ENCODE data around the gene CDKAL1.

Gene CDKAL1

DNA sequence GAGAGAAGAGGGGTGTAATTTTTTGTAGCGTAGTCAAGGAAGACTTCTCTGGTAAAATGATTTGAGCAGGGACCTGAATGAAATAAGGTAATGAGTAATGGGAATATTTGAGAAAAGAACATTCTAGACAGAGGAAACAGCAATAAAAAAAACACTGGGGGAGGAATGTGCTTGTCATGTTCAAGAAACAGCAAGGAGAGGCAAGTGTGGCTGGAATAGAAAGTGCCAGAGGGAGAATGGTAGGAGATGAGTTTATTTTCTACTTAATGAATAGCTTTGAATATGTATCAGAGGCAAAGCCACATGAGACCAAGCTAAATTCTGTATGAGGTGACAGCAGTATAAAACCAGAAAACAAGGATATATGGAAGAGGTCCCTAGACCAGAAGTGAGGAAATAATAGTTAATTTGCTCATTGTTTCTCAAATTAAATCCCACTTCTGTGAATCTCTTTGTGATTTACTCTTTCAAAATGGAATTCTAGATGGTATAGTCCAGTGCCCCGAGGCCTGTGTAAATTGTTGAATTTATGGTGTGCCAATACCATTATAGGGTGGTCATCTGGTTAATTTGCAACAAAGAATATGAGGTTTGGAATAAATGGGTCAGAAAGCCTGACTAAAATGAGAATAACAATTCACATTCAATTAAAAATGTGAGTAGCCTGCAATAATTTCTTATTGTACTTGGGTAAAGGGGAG, 170.2 kb downstream of the CDKAL1 start:
- no peak for ATAC-seq
- no peak for TF ChIP-seq ESRRG (CRISPR knock-in tag; IDR thresholded peaks at IDR 0.05)

DNA sequence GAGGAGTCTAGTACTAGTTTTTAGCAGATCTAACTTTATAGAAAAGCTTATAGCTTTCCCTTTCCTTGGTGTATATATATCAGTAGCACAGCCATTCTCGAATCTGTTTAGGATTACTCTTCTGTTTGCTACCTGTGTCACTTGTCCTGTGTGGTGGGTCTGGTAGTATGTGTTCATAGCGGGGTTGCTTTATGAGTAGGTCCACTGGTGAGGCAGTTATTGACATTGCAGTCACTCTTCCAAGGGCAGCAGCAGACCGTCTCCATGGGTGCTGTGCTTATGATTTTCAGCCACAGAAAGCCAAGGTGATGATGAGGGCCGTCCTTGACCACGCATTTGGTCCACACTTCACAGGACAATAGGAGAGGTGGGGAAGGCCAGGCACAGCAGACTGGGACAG, 171.5 kb downstream of the CDKAL1 start:
- no peak for ATAC-seq
- no peak for TF ChIP-seq BACH2 (CRISPR knock-in tag; IDR thresholded peaks at IDR 0.05; ENCODE audit: borderline replicate concordance)

- ATAC-seq: no peak
- TF ChIP-seq ISL1 (CRISPR knock-in tag; IDR thresholded peaks at IDR 0.05): no peak
- TF ChIP-seq OSR1 (CRISPR knock-in tag; IDR thresholded peaks at IDR 0.05): no peak
- no peak for TF ChIP-seq ESRRG (CRISPR knock-in tag; IDR thresholded peaks at IDR 0.05)
- no peak for TF ChIP-seq BACH2 (CRISPR knock-in tag; IDR thresholded peaks at IDR 0.05; ENCODE audit: borderline replicate concordance)
- TF ChIP-seq ZNF565 (CRISPR knock-in tag; conservative IDR thresholded peaks at IDR 0.05; ENCODE audit: low read depth): no peak
- no peak for TF ChIP-seq TCF4 (CRISPR knock-in tag; IDR thresholded peaks at IDR 0.05; ENCODE audit: borderline replicate concordance)
- no peak for TF ChIP-seq TOX (CRISPR knock-in tag; IDR thresholded peaks at IDR 0.05; ENCODE audit: borderline replicate concordance)
- TF ChIP-seq CSRNP3 (CRISPR knock-in tag; IDR thresholded peaks at IDR 0.05): no peak
- no peak for TF ChIP-seq RARB (CRISPR knock-in tag; IDR thresholded peaks at IDR 0.05)
- no peak for TF ChIP-seq ZC3H10 (CRISPR knock-in tag; IDR thresholded peaks at IDR 0.05)
- TF ChIP-seq ZFP30 (CRISPR knock-in tag; IDR thresholded peaks at IDR 0.05): no peak
- TF ChIP-seq, protein P1, sequence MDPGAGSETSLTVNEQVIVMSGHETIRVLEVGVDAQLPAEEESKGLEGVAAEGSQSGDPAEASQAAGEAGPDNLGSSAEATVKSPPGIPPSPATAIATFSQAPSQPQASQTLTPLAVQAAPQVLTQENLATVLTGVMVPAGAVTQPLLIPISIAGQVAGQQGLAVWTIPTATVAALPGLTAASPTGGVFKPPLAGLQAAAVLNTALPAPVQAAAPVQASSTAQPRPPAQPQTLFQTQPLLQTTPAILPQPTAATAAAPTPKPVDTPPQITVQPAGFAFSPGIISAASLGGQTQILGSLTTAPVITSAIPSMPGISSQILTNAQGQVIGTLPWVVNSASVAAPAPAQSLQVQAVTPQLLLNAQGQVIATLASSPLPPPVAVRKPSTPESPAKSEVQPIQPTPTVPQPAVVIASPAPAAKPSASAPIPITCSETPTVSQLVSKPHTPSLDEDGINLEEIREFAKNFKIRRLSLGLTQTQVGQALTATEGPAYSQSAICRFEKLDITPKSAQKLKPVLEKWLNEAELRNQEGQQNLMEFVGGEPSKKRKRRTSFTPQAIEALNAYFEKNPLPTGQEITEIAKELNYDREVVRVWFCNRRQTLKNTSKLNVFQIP (CRISPR knock-in tag; IDR thresholded peaks at IDR 0.05; ENCODE audit: borderline replicate concordance, low read depth): no peak
- no peak for TF ChIP-seq CSDC2 (CRISPR knock-in tag; IDR thresholded peaks at IDR 0.05)
- TF ChIP-seq PPARA (CRISPR knock-in tag; IDR thresholded peaks at IDR 0.05; ENCODE audit: borderline replicate concordance): no peak
- TF ChIP-seq, protein P2, sequence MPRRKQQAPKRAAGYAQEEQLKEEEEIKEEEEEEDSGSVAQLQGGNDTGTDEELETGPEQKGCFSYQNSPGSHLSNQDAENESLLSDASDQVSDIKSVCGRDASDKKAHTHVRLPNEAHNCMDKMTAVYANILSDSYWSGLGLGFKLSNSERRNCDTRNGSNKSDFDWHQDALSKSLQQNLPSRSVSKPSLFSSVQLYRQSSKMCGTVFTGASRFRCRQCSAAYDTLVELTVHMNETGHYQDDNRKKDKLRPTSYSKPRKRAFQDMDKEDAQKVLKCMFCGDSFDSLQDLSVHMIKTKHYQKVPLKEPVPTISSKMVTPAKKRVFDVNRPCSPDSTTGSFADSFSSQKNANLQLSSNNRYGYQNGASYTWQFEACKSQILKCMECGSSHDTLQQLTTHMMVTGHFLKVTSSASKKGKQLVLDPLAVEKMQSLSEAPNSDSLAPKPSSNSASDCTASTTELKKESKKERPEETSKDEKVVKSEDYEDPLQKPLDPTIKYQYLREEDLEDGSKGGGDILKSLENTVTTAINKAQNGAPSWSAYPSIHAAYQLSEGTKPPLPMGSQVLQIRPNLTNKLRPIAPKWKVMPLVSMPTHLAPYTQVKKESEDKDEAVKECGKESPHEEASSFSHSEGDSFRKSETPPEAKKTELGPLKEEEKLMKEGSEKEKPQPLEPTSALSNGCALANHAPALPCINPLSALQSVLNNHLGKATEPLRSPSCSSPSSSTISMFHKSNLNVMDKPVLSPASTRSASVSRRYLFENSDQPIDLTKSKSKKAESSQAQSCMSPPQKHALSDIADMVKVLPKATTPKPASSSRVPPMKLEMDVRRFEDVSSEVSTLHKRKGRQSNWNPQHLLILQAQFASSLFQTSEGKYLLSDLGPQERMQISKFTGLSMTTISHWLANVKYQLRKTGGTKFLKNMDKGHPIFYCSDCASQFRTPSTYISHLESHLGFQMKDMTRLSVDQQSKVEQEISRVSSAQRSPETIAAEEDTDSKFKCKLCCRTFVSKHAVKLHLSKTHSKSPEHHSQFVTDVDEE (CRISPR knock-in tag; IDR thresholded peaks at IDR 0.05): no peak
- no peak for TF ChIP-seq SNAI2 (CRISPR knock-in tag; IDR thresholded peaks at IDR 0.05)
- TF ChIP-seq ZNF8 (CRISPR knock-in tag; IDR thresholded peaks at IDR 0.05): no peak
- no peak for TF ChIP-seq PATZ1 (CRISPR knock-in tag; IDR thresholded peaks at IDR 0.05; ENCODE audit: borderline replicate concordance)
- TF ChIP-seq ZNF70 (CRISPR knock-in tag; IDR thresholded peaks at IDR 0.05): no peak
Measured at GRCh38 chr6:20706238-20706938, 172.1 kb downstream of the CDKAL1 start.

DNA sequence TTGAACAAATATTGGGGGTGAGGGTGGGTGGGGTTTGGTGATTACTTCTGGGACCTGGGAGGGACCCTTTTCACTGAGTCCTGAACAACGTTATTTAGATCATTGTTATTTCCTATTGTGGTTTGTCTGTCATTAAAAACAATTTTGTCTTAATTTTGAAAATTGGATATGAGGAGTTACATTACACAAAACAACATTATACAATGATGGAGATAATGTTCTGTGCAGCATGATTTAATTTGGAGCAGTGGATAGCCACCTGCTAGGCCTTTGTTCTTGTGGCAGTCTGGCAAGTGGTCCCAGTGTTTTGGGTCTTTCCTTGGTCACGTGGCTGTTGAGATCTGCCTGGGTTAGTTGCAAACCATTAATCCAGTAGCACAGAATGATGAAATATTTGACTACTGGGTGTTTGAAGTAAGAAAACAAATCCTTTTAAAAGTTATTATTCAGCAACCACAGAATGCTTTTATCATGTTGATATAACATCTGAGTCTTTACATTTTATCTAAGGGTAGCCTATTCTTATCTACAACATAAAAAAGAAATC, 172.8 kb downstream of the CDKAL1 start:
- no peak for ATAC-seq
- TF ChIP-seq RARB (CRISPR knock-in tag; IDR thresholded peaks at IDR 0.05) (no peak), TCF4 (CRISPR knock-in tag; IDR thresholded peaks at IDR 0.05; ENCODE audit: borderline replicate concordance) (no peak), ZFP30 (CRISPR knock-in tag; IDR thresholded peaks at IDR 0.05) (no peak), ZNF565 (CRISPR knock-in tag; conservative IDR thresholded peaks at IDR 0.05; ENCODE audit: low read depth) (no peak), CSDC2 (CRISPR knock-in tag; IDR thresholded peaks at IDR 0.05) (no peak), TOX (CRISPR knock-in tag; IDR thresholded peaks at IDR 0.05; ENCODE audit: borderline replicate concordance) (no peak), ZNF8 (CRISPR knock-in tag; IDR thresholded peaks at IDR 0.05) (no peak), ISL1 (CRISPR knock-in tag; IDR thresholded peaks at IDR 0.05) (no peak)
- TF ChIP-seq, protein P1 (CRISPR knock-in tag; IDR thresholded peaks at IDR 0.05; ENCODE audit: borderline replicate concordance, low read depth): no peak
- TF ChIP-seq, protein P3, sequence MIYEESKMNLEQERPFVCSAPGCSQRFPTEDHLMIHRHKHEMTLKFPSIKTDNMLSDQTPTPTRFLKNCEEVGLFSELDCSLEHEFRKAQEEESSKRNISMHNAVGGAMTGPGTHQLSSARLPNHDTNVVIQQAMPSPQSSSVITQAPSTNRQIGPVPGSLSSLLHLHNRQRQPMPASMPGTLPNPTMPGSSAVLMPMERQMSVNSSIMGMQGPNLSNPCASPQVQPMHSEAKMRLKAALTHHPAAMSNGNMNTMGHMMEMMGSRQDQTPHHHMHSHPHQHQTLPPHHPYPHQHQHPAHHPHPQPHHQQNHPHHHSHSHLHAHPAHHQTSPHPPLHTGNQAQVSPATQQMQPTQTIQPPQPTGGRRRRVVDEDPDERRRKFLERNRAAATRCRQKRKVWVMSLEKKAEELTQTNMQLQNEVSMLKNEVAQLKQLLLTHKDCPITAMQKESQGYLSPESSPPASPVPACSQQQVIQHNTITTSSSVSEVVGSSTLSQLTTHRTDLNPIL (CRISPR knock-in tag; IDR thresholded peaks at IDR 0.05; ENCODE audit: low read depth): no peak

Data from SK-N-SH treated with all-trans-retinoic acid at 6 μM for 48 hours (cell line).